Measurements from ENCODE around the gene TPRN. TPM values are rescaled to one million over a fixed set of nuclear protein-coding genes. Genes with fewer than 3 reads are reported as not detected.

TPRN gene
- total RNA-seq, 1 donor from 2014 or later, result 8.2 TPM

GRCh38 chr9:137168904-137169856, 31.4 kb downstream of the TPRN start:
- peaks cover 16% of the 10 kb centered on the region for H3K27me3 Mint-ChIP-seq (ENCODE audit: unreplicated experiment)
- H3K9me3 Mint-ChIP-seq (ENCODE audit: unreplicated experiment), result no peaks in the 10 kb centered on the region
- TF ChIP-seq, protein P1, sequence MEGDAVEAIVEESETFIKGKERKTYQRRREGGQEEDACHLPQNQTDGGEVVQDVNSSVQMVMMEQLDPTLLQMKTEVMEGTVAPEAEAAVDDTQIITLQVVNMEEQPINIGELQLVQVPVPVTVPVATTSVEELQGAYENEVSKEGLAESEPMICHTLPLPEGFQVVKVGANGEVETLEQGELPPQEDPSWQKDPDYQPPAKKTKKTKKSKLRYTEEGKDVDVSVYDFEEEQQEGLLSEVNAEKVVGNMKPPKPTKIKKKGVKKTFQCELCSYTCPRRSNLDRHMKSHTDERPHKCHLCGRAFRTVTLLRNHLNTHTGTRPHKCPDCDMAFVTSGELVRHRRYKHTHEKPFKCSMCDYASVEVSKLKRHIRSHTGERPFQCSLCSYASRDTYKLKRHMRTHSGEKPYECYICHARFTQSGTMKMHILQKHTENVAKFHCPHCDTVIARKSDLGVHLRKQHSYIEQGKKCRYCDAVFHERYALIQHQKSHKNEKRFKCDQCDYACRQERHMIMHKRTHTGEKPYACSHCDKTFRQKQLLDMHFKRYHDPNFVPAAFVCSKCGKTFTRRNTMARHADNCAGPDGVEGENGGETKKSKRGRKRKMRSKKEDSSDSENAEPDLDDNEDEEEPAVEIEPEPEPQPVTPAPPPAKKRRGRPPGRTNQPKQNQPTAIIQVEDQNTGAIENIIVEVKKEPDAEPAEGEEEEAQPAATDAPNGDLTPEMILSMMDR (IDR thresholded peaks at IDR 0.05; ENCODE audit: unreplicated experiment), result no peak
- H3K27ac Mint-ChIP-seq (ENCODE audit: unreplicated experiment), result no peak overlapping the region
- no peaks in the 10 kb centered on the region for H3K36me3 Mint-ChIP-seq (ENCODE audit: low read depth, unreplicated experiment)
- no peaks in the 10 kb centered on the region for H3K4me1 Mint-ChIP-seq (ENCODE audit: unreplicated experiment)
- no peak overlapping the region for H3K4me3 Mint-ChIP-seq (ENCODE audit: unreplicated experiment)
- DNase-seq (ENCODE audit: low spot score), result peak; percentile 34

GRCh38 chr9:137168573-137168903, 32.0 kb downstream of the TPRN start:
- Mint-ChIP-seq H3K9me3 (ENCODE audit: unreplicated experiment) (no peaks in the 10 kb centered on the region), H3K4me1 (ENCODE audit: unreplicated experiment) (no peaks in the 10 kb centered on the region), H3K36me3 (ENCODE audit: low read depth, unreplicated experiment) (no peaks in the 10 kb centered on the region), H3K27me3 (ENCODE audit: unreplicated experiment) (peaks cover 18% of the 10 kb centered on the region), H3K4me3 (ENCODE audit: unreplicated experiment) (no peak overlapping the region), H3K27ac (ENCODE audit: unreplicated experiment) (no peak overlapping the region)
- TF ChIP-seq, protein P1 (IDR thresholded peaks at IDR 0.05; ENCODE audit: unreplicated experiment), result no peak
- DNase-seq (ENCODE audit: low spot score), result no peak

DNA sequence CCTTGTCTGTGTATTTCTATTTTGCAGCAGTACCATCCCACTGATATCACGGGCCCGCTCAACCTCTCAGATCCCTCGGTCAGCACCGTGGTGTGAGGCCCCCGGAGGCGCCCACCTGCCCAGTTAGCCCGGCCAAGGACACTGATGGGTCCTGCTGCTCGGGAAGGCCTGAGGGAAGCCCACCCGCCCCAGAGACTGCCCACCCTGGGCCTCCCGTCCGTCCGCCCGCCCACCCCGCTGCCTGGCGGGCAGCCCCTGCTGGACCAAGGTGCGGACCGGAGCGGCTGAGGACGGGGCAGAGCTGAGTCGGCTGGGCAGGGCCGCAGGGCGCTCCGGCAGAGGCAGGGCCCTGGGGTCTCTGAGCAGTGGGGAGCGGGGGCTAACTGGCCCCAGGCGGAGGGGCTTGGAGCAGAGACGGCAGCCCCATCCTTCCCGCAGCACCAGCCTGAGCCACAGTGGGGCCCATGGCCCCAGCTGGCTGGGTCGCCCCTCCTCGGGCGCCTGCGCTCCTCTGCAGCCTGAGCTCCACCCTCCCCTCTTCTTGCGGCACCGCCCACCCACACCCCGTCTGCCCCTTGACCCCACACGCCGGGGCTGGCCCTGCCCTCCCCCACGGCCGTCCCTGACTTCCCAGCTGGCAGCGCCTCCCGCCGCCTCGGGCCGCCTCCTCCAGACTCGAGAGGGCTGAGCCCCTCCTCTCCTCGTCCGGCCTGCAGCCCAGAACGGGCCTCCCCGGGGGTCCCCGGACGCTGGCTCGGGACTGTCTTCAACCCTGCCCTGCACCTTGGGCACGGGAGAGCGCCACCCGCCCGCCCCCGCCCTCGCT, 32.6 kb downstream of the TPRN start:
- peaks cover 18% of the 10 kb centered on the region for H3K27me3 Mint-ChIP-seq (ENCODE audit: unreplicated experiment)
- no peaks in the 10 kb centered on the region for H3K4me1 Mint-ChIP-seq (ENCODE audit: unreplicated experiment)
- H3K4me3 Mint-ChIP-seq (ENCODE audit: unreplicated experiment), result no peak overlapping the region
- no peaks in the 10 kb centered on the region for H3K9me3 Mint-ChIP-seq (ENCODE audit: unreplicated experiment)
- H3K36me3 Mint-ChIP-seq (ENCODE audit: low read depth, unreplicated experiment), result no peaks in the 10 kb centered on the region
- TF ChIP-seq, protein P1 (IDR thresholded peaks at IDR 0.05; ENCODE audit: unreplicated experiment), result no peak
- no peak overlapping the region for H3K27ac Mint-ChIP-seq (ENCODE audit: unreplicated experiment)
- no peak for DNase-seq (ENCODE audit: low spot score)

GRCh38 chr9:137167277-137167746, 33.2 kb downstream of the TPRN start:
- no peak for DNase-seq (ENCODE audit: low spot score)
- Mint-ChIP-seq H3K4me3 (ENCODE audit: unreplicated experiment) (no peak overlapping the region), H3K27me3 (ENCODE audit: unreplicated experiment) (peaks cover 20% of the 10 kb centered on the region), H3K27ac (ENCODE audit: unreplicated experiment) (no peak overlapping the region), H3K4me1 (ENCODE audit: unreplicated experiment) (no peaks in the 10 kb centered on the region), H3K36me3 (ENCODE audit: low read depth, unreplicated experiment) (no peaks in the 10 kb centered on the region), H3K9me3 (ENCODE audit: unreplicated experiment) (no peaks in the 10 kb centered on the region)
- TF ChIP-seq, protein P1 (IDR thresholded peaks at IDR 0.05; ENCODE audit: unreplicated experiment), result no peak

All from endothelial cell (in vitro differentiated cells).